NCI-H748 treated with DMSO at 0.1 percent for 48 hours (cell line): ENCODE data around the gene NALCN.

ENCODE experiments used
- DNase-seq: peaks from one replicate; lab custom pipeline; 2025; lab: John Stamatoyannopoulos, UW

NALCN gene

GRCh38 chr13:101289764-101290163 lies 126.5 kb downstream of the NALCN start:
- DNase-seq = peak; percentile 88

DNA sequence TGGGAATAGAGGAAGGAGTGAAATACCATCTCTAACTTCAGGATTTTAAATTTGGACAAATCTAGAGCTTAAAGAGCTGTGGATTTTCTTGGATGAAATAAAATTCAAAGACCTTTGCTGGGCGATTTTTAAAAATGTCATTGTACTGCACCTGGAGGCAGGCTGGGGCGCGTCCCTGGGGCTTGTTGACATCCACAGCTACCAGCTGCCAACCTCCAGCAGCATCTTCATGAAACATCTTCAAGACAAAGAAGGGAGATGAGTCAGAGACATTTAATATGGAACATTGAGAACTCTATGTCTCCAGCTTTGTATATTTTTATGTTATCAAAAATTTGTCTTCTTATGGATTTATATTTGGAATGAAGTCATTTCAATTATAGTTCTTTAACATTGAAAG lies 132.5 kb downstream of the NALCN start:
- DNase-seq = peak; percentile 8

DNA sequence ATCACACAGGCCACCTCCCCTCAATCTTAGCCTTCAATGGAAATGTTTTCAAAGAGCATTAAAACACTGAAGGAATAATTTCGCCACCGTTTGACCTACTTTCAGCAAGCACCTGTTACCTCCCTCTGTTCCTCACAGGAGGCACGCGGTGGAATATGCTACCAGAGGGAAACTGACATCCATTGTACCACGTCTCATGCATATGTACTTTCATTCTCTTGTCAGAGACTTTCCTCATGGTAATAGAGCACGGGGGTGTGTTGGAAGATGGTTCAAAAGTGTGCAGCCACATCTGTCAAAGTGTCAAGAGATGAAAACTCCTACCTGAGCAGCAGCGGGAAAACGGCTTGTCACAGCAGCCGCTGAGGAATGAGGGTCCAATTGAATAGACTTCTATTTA lies 143.4 kb downstream of the NALCN start:
- DNase-seq = no peak

GRCh38 chr13:101271681-101272245 lies 144.5 kb downstream of the NALCN start:
- DNase-seq = no peak

DNA sequence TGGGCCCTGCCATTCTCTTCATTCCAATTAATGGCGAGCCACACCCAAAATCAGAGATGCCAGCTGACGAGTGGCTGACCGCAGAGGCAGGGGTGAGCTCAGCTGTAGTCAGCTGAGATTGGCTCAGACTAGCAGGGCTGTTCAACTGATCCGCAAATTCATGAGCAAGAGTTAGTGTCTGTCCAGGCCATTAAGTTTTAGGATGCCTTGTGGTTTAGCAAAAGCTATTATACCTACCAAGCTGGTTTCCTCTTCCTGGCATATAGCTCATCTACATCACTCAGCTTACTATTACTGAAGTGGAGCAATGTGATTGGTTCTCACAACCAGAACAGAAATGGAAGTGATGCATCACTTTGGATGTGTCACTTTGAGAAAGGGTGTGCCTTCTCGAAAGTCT lies 148.7 kb downstream of the NALCN start:
- no peak for DNase-seq

GRCh38 chr13:101265934-101266333 lies 150.4 kb downstream of the NALCN start:
- no peak for DNase-seq

- no peak for DNase-seq
Observed at GRCh38 chr13:101264931-101265330, 151.4 kb downstream of the NALCN start.

- no peak for DNase-seq
Observed at GRCh38 chr13:101262306-101262705, 154.0 kb downstream of the NALCN start.

- DNase-seq = no peak
Observed at GRCh38 chr13:101258509-101258908, 157.8 kb downstream of the NALCN start.

DNA sequence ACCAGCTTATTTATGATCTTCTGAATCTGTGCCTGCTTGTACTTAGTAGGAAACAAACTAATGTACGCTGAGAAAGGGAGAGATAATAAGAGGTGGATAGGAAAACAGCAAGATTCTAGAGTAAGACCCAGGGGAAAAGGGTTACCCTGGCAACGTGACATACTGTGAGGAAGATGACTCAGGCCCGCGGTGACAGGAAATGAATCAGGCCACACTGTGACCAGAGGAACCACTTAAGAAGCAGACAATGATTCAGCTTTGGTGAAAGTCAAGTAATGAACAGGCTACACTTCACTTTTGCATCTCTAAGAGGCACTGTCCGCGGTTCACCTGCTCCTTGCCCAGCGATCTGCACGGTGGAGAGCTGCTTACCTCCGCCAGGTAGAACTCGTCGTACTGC lies 158.2 kb downstream of the NALCN start:
- peak; percentile 81 for DNase-seq

GRCh38 chr13:101248739-101249514 lies 167.4 kb downstream of the NALCN start:
- DNase-seq = no peak

GRCh38 chr13:101242720-101243119 lies 173.6 kb downstream of the NALCN start:
- no peak for DNase-seq

- no peak for DNase-seq
Observed at GRCh38 chr13:101238555-101238954, 177.8 kb downstream of the NALCN start.

GRCh38 chr13:101231751-101232428 lies 184.4 kb downstream of the NALCN start:
- DNase-seq = no peak

GRCh38 chr13:101230271-101230890 lies 185.9 kb downstream of the NALCN start:
- DNase-seq = no peak

DNA sequence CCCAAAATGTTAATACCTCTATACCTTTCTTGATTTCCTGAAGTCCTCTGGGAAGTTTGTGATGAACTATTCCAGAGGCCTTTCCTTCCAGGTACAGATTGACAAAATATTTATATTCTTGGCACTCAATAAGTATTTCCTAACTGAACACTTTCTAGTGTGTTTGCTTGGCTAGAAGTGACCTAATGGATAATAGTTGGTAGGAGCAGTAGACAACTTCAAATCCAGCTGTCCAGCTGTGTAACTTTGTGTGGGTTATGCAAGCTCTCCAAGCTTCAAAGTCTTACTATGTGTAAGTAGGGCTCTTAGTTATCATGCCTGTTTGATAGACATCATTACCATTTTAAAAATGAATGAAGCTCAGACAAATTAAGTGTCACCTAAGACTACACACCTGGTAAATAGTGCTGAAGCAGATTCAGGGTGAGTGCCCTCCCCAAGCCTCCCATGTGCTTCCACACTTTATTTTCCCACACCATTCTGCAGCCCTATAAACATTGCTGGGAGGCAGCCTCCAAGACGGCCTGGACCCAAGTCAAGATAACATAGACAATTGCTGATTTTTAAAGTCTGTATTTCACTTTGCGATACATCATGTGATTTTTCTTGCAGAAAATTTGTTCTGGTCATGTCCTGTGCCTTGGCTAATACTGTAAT lies 196.6 kb downstream of the NALCN start:
- no peak for DNase-seq

- no peak for DNase-seq
Observed at GRCh38 chr13:101218484-101218883, 197.8 kb downstream of the NALCN start.

- DNase-seq = no peak
Observed at GRCh38 chr13:101217086-101217485, 199.2 kb downstream of the NALCN start.

DNA sequence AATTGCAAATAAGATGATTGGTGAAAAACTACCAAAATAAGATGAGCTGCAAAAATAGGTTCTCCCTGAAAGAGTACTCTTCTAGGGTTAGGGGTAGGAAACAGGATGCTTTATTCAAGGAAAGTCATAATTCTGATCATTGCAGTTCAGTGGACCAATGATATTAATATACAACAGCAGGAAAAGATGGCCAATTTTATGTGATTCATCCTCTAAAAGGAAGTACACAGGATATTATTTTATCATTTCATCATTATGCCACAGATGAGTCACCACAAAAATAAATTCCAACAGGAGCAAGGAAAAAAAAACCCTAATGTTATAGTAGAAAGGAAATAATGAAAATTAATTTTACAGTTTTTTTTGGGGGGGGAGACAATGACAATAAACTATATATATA lies 205.0 kb downstream of the NALCN start:
- DNase-seq = no peak

- no peak for DNase-seq
Observed at GRCh38 chr13:101210774-101211173, 205.5 kb downstream of the NALCN start.

DNA sequence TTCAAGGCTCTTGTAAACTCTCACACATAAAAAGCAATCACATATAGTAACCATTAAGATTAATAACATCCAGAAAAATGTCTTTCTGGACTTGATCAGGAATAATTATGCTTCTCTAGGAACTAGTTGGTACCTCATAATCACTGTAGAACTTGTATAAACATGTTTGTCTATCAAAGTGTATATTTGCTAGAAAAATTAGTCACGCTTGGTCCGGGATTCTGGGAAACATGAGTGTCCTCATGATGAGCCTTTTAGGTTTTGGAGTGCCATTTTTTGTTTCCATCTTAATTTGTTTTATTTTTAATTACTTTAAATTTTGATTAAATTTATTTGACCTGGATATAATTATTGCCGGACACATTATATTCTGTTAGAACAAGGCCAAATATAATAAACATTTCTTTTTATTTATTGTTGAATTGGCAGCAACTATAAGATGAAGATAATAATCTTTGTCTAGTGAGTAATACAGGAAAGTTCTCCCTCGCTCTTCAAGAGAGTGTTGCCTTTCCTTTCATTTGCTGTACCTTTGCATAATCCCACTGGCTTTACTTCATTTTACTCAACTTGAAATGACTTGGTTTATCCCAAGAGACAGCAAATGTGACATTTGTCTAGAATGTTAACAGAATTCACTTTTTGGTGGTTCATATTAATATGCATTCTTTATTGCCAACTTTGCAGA lies 207.0 kb downstream of the NALCN start:
- DNase-seq = no peak

- DNase-seq = no peak
Observed at GRCh38 chr13:101205408-101205807, 210.9 kb downstream of the NALCN start.
